H1 (cell line): ENCODE results near the gene TUBA8. TPM values are rescaled to one million over a fixed set of nuclear protein-coding genes. Genes with fewer than 3 reads are reported as not detected.

Experiments used
- CTCF ChIA-PET: fragments of 300-600 bp; sonication (Branson Sonifier 250); formaldehyde crosslinking; loops from one replicate; lab custom pipeline; 2021; ENCODE audit not compliant: partially characterized antibody; lab: Charles Lee
- POLR2A ChIA-PET: fragments of 300-600 bp; sonication (Branson Sonifier 250); formaldehyde crosslinking; loops from one replicate; lab custom pipeline; 2021; ENCODE audit warnings: inconsistent platforms; ENCODE audit not compliant: partially characterized antibody; lab: Charles Lee
- DNase-seq, 2 experiments: peaks; one replicate each; pipeline versions ENCODE4 v3.0.0 to v3.0.0-alpha.2; 2010 to 2022; ENCODE audit warnings: low spot score in 2 of 2, low read depth in 1 of 2, mixed read lengths in 1 of 2
- FAIRE-seq: peaks from 2 replicates; lab custom pipeline; 2011; peaks lifted over from hg19 to GRCh38; lab: Jason Lieb, UNC
- H2AFZ ChIP-seq: 2 replicates; pipeline ENCODE4 v1.8.1; 2012; ENCODE audit warnings: low read length, inconsistent platforms
- H2AK5ac ChIP-seq: 2 replicates; pipeline ENCODE4 v1.6.1; 2013; ENCODE audit warnings: low read depth, low read length
- H2BK120ac ChIP-seq: replicated peaks from 2 replicates; pipeline ENCODE3; 2013; ENCODE audit warnings: low read depth, low read length, inconsistent platforms
- H2BK12ac ChIP-seq: 2 replicates; pipeline ENCODE4 v1.6.1; 2013; ENCODE audit warnings: low read depth, low read length
- H2BK15ac ChIP-seq: 2 replicates; pipeline ENCODE4 v1.6.1; 2013; ENCODE audit warnings: low read length
- H2BK20ac ChIP-seq: 2 replicates; pipeline ENCODE4 v1.6.1; 2013; ENCODE audit warnings: low read length
- H2BK5ac ChIP-seq: 2 replicates; pipeline ENCODE4 v1.6.1; 2013; ENCODE audit warnings: low read depth, low read length
- H3K14ac ChIP-seq: 2 replicates; pipeline ENCODE4 v1.6.1; 2013; ENCODE audit warnings: inconsistent platforms; ENCODE audit not compliant: insufficient read length
- H3K18ac ChIP-seq: 2 replicates; pipeline ENCODE4 v1.6.1; 2013; ENCODE audit warnings: low read length; ENCODE audit errors: extremely low read depth
- H3K23ac ChIP-seq: 2 replicates; pipeline ENCODE4 v1.6.1; 2013; ENCODE audit warnings: inconsistent platforms; ENCODE audit not compliant: insufficient read length
- H3K23me2 ChIP-seq: 2 replicates; pipeline ENCODE4 v1.6.1; 2013; ENCODE audit warnings: low read depth, low read length
- H3K27ac ChIP-seq: 2 replicates; pipeline ENCODE4 v1.6.1; 2011; ENCODE audit warnings: low read depth, low read length, inconsistent platforms
- H3K27me3 ChIP-seq, 4 experiments: replicated peaks in 1 of 4; 1 replicate in 1 of 4; 2 replicates in 3 of 4; pipeline versions ENCODE4 v1.6.1 to v1.8.1; 2011 to 2013; ENCODE audit warnings: low read length in 3 of 4, mild to moderate bottlenecking in 3 of 4, inconsistent platforms in 2 of 4, mixed read lengths in 2 of 4, moderate library complexity in 1 of 4; ENCODE audit not compliant: control insufficient read depth in 3 of 4, insufficient read depth in 3 of 4; ENCODE audit errors: extremely low read depth in 1 of 4
- H3K36me3 ChIP-seq, 4 experiments: 2 replicates each; pipeline versions ENCODE4 v1.6.1 to v1.8.1; 2011 to 2013; ENCODE audit warnings: mild to moderate bottlenecking in 4 of 4, low read length in 3 of 4, moderate library complexity in 2 of 4, control low read depth in 1 of 4, inconsistent platforms in 1 of 4; ENCODE audit not compliant: insufficient read depth in 4 of 4, control insufficient read depth in 2 of 4
- H3K4ac ChIP-seq: replicated peaks from 2 replicates; pipeline ENCODE3; 2013; ENCODE audit warnings: low read length, low read depth, mixed read lengths, inconsistent platforms; ENCODE audit not compliant: insufficient read length
- H3K4me1 ChIP-seq, 4 experiments: replicated peaks in 1 of 4; 1 replicate in 1 of 4; 2 replicates in 3 of 4; pipeline versions ENCODE4 v1.6.1 to v1.8.1; 2011 to 2013; ENCODE audit warnings: low read length in 3 of 4, inconsistent platforms in 2 of 4, mixed read lengths in 1 of 4; ENCODE audit not compliant: insufficient read depth in 4 of 4, control insufficient read depth in 3 of 4
- H3K4me2 ChIP-seq, 2 experiments: 2 replicates each; pipeline versions ENCODE4 v1.6.1 to v1.8.1; 2011 to 2013; ENCODE audit warnings: low read depth in 2 of 2, low read length in 2 of 2, control low read depth in 1 of 2, inconsistent platforms in 1 of 2, mild to moderate bottlenecking in 1 of 2; ENCODE audit not compliant: insufficient read depth in 1 of 2
- H3K4me3 ChIP-seq, 4 experiments: fragments of 200-600, 300-600 bp in 1 of 4; sonication (generic), shearing (Covaris generic), sonication (Bioruptor Twin) in 1 of 4; 2 replicates each; pipeline versions ENCODE4 v1.5.1 to v1.8.1; 2011 to 2016; ENCODE audit warnings: low read length in 4 of 4, low read depth in 3 of 4, control low read depth in 2 of 4, inconsistent platforms in 2 of 4, mild to moderate bottlenecking in 2 of 4, mixed read lengths in 1 of 4, moderate library complexity in 1 of 4; ENCODE audit not compliant: insufficient read depth in 2 of 4; ENCODE audit errors: extremely low read depth in 1 of 4
- H3K56ac ChIP-seq: replicated peaks from 2 replicates; pipeline ENCODE3; 2013; ENCODE audit warnings: low read depth, mild to moderate bottlenecking, mixed read lengths, low read length, inconsistent platforms; ENCODE audit not compliant: insufficient read length
- H3K79me1 ChIP-seq: 2 replicates; pipeline ENCODE4 v1.6.1; 2013; ENCODE audit warnings: low read depth, low read length, control low read depth
- H3K79me2 ChIP-seq, 2 experiments: 2 replicates each; pipeline versions ENCODE4 v1.6.1 to v1.8.1; 2012 to 2013; ENCODE audit warnings: low read length in 2 of 2, mild to moderate bottlenecking in 2 of 2, inconsistent platforms in 1 of 2; ENCODE audit not compliant: insufficient read depth in 2 of 2, control insufficient read depth in 1 of 2
- H3K9ac ChIP-seq, 4 experiments: replicated peaks in 1 of 4; 1 replicate in 1 of 4; 2 replicates in 3 of 4; pipeline versions ENCODE4 v1.6.1 to v1.8.1; 2011 to 2013; ENCODE audit warnings: low read depth in 3 of 4, low read length in 3 of 4, control low read depth in 2 of 4, mild to moderate bottlenecking in 2 of 4, moderate library complexity in 2 of 4, inconsistent platforms in 1 of 4; ENCODE audit errors: extremely low read depth in 1 of 4
- H3K9me3 ChIP-seq, 2 experiments: 2 replicates each; pipeline versions ENCODE4 v1.6.1 to v1.8.1; 2012 to 2013; ENCODE audit warnings: mild to moderate bottlenecking in 2 of 2, moderate library complexity in 2 of 2, control low read depth in 1 of 2, inconsistent platforms in 1 of 2, low read depth in 1 of 2, low read length in 1 of 2, mixed read lengths in 1 of 2; ENCODE audit not compliant: insufficient read depth in 2 of 2
- H4K20me1 ChIP-seq, 2 experiments: replicated peaks in 1 of 2; 2 replicates each; pipeline versions ENCODE3 to v1.8.1; 2011 to 2013; ENCODE audit warnings: inconsistent platforms in 2 of 2, low read length in 2 of 2, mild to moderate bottlenecking in 1 of 2; ENCODE audit not compliant: insufficient read depth in 2 of 2, control insufficient read depth in 1 of 2
- H4K5ac ChIP-seq: 2 replicates; pipeline ENCODE4 v1.6.1; 2013; ENCODE audit warnings: low read length, low read depth, mixed read lengths, inconsistent platforms; ENCODE audit not compliant: insufficient read length
- H4K8ac ChIP-seq: 2 replicates; pipeline ENCODE4 v1.8.0; 2013; ENCODE audit warnings: mild to moderate bottlenecking, moderate library complexity, low read length, inconsistent platforms; ENCODE audit not compliant: insufficient read depth; ENCODE audit errors: extremely low read depth
- H4K91ac ChIP-seq: replicated peaks from 2 replicates; pipeline ENCODE3; 2013; ENCODE audit warnings: low read length, mixed read lengths, inconsistent platforms; ENCODE audit not compliant: insufficient read length
- ASH2L ChIP-seq: fragments of 200-600, 300-600 bp; sonication (generic); IDR thresholded peaks from one replicate; pipeline ENCODE4 v1.7.1; 2017; ENCODE audit warnings: low read length
- CREB1 ChIP-seq: IDR thresholded peaks from 2 replicates; pipeline ENCODE4 v1.6.1; 2012; ENCODE audit warnings: inconsistent platforms
- KDM5A ChIP-seq: fragments of 200-600 bp; IDR thresholded peaks from 2 replicates; pipeline ENCODE4 v1.7.1; 2012; ENCODE audit warnings: mild to moderate bottlenecking, low read length, inconsistent platforms, mixed read lengths
- POU5F1 ChIP-seq: IDR thresholded peaks from 2 replicates; pipeline ENCODE4 v1.6.1; 2011; ENCODE audit warnings: low read depth, mild to moderate bottlenecking, low read length, moderate library complexity
- RAD21 ChIP-seq, 2 experiments: IDR thresholded peaks in 1 of 2; conservative IDR thresholded peaks in 1 of 2; 2 replicates each; pipeline ENCODE4 v1.6.1; 2011; ENCODE audit warnings: low read depth in 2 of 2, low read length in 2 of 2, improper control_type of control experiment in 1 of 2, inconsistent platforms in 1 of 2, mild to moderate bottlenecking in 1 of 2, moderate library complexity in 1 of 2
- RFX5 ChIP-seq: IDR thresholded peaks from 2 replicates; pipeline ENCODE4 v1.6.1; 2011; ENCODE audit warnings: low read depth, low read length, improper control_type of control experiment, borderline replicate concordance
- RXRA ChIP-seq: IDR thresholded peaks from 2 replicates; pipeline ENCODE4 v1.6.1; 2011; ENCODE audit warnings: low read depth, mild to moderate bottlenecking, low read length, moderate library complexity; ENCODE audit not compliant: insufficient read depth
- SAP30 ChIP-seq: fragments of 300-600 bp; sonication (generic); IDR thresholded peaks from 2 replicates; pipeline ENCODE4 v1.7.1; 2012; ENCODE audit warnings: low read length, moderate library complexity, mild to moderate bottlenecking, inconsistent platforms; ENCODE audit not compliant: insufficient read depth, insufficient replicate concordance
- SIRT6 ChIP-seq: IDR thresholded peaks from one replicate; pipeline ENCODE4 v1.7.1; 2012; ENCODE audit warnings: low read length, inconsistent platforms
- SUZ12 ChIP-seq: fragments of 200-600 bp; sonication (generic); IDR thresholded peaks from 2 replicates; pipeline ENCODE4 v1.6.1; 2012; ENCODE audit warnings: mild to moderate bottlenecking, inconsistent platforms, low read length, moderate library complexity, mixed read lengths
- USF2 ChIP-seq: IDR thresholded peaks from 2 replicates; pipeline ENCODE4 v1.6.1; 2011; ENCODE audit warnings: low read length, improper control_type of control experiment
- YY1 ChIP-seq: IDR thresholded peaks from 2 replicates; pipeline ENCODE4 v1.6.1; 2011; ENCODE audit warnings: low read depth, mild to moderate bottlenecking, low read length
- WGBS, 2 experiments: shearing (Covaris generic) in 1 of 2; methylation state at CpG; one replicate each; pipeline versions ENCODE4 v1.1.6 to v1.1.7; 2013 to 2015; ENCODE audit warnings: low lambda C conversion rate in 2 of 2, mixed read lengths in 2 of 2, inconsistent platforms in 1 of 2, low coverage in 1 of 2, missing lambda C conversion rate in 1 of 2; ENCODE audit not compliant: insufficient replicate concordance in 2 of 2, insufficient coverage in 1 of 2, insufficient read length in 1 of 2; ENCODE audit errors: extremely low coverage in 1 of 2, missing lambda C conversion rate in 1 of 2; 5-methylcytosine and 5-hydroxymethylcytosine counted together
- polyA plus RNA-seq, 7 experiments: library from polyadenylated mRNA; depleted of rRNA in 3 of 7; stranded (reverse) in 5 of 7; unstranded in 2 of 7; fragments of >200 nt in 5 of 7; fragments of 200-250 nt in 2 of 7; gene quantifications; 1 replicate in 5 of 7; 2 replicates in 1 of 7; 4 replicates in 1 of 7; pipeline versions ENCODE4 v1.2.1 to v1.2.3, GENCODE V29; 2011 to 2013; ENCODE audit warnings: missing spikeins in 2 of 7, mixed read lengths in 2 of 7
- total RNA-seq: library from RNA; stranded (reverse); fragmentation: NEBNext Ultra II Directional; extraction: Animal tissue kit (Norgen Biotek cat#: 25700); gene quantifications from 2 replicates; pipeline ENCODE4 v1.2.1, GENCODE V29; 2021

Gene TUBA8
- total and polyA plus RNA-seq, 2 of the 8 experiments (the other 6 are each of a cell fraction or from before 2014, with no cell fraction given) = 1.0 to 4.0 TPM

GRCh38 chr22:18067121-18067520, 43.5 kb upstream of the TUBA8 start:
- H3K14ac ChIP-seq = no peak overlapping the region
- no peak overlapping the region for H2AFZ ChIP-seq
- H3K4me2 ChIP-seq = no peak overlapping the region
- no peak overlapping the region for H3K56ac ChIP-seq
- no peak overlapping the region for H3K18ac ChIP-seq
- H3K27ac ChIP-seq = no peak overlapping the region
- no peak overlapping the region for H2BK120ac ChIP-seq
- no peak overlapping the region for H2BK5ac ChIP-seq
- H3K79me1 ChIP-seq = no peaks in the 10 kb centered on the region
- no peak overlapping the region for H2BK12ac ChIP-seq
- H2BK15ac ChIP-seq = no peak overlapping the region
- H4K8ac ChIP-seq = no peak overlapping the region
- POLR2A ChIA-PET = no interaction called here
- CTCF ChIA-PET = interaction anchor here (8.0 kb wide), 1 partner anchor 7 kb away, joined by 70 read pairs; the partner anchor contains the start of gene PEX26
- no peak for FAIRE-seq
- no peak overlapping the region for H2BK20ac ChIP-seq
- H3K79me2 ChIP-seq = no peaks in the 10 kb centered on the region
- H3K9ac ChIP-seq = no peak overlapping the region
- H3K4ac ChIP-seq = no peak overlapping the region
- 85% methylated on average over 3 of the region's 3 CpGs; no CpG with 5 or more reads in 1 of the 2 experiments for WGBS, 2 experiments
- H3K4me1 ChIP-seq = no peaks in the 10 kb centered on the region
- no peak overlapping the region for H2AK5ac ChIP-seq
- no peaks in the 10 kb centered on the region for H4K20me1 ChIP-seq
- H3K23ac ChIP-seq = no peak overlapping the region
- H3K4me3 ChIP-seq = no peak overlapping the region
- H3K36me3 ChIP-seq = no peaks in the 10 kb centered on the region
- no peak overlapping the region for H4K91ac ChIP-seq
- no peak for TF ChIP-seq CREB1
- no peak for TF ChIP-seq RXRA
- TF ChIP-seq SAP30 = no peak
- TF ChIP-seq ASH2L = no peak
- TF ChIP-seq RFX5 = no peak
- TF ChIP-seq SUZ12 = no peak
- no peak for TF ChIP-seq YY1
- TF ChIP-seq USF2 = no peak
- no peak for TF ChIP-seq SIRT6
- TF ChIP-seq RAD21 (IDR thresholded peaks at IDR 0.05 in 1 of 2, conservative IDR thresholded peaks at IDR 0.05 in 1 of 2; ENCODE audit: low read depth in 2 of 2, low read length in 2 of 2) = no peak
- TF ChIP-seq KDM5A = no peak
- no peak for TF ChIP-seq POU5F1
- no peak for DNase-seq
- peaks cover 0 to 2% (median 0%) of the 10 kb centered on the region in 4 experiments; a peak in 2 of 7 replicates for H3K27me3 ChIP-seq
- H3K23me2 ChIP-seq = no peaks in the 10 kb centered on the region
- H4K5ac ChIP-seq = no peak overlapping the region
- H3K9me3 ChIP-seq = no peaks in the 10 kb centered on the region
